ENCODE data around the gene WSCD2.

The WSCD2 gene

GRCh38 chr12:108240027-108240785 lies 111.1 kb downstream of the WSCD2 start:
- no peak for DNase-seq
- H3K27me3 Mint-ChIP-seq: peaks cover 9% of the 10 kb centered on the region
- CTCF ChIA-PET: no interaction called here
- H3K4me1 Mint-ChIP-seq: no peaks in the 10 kb centered on the region
- H3K27ac Mint-ChIP-seq: no peak overlapping the region
- H3K36me3 Mint-ChIP-seq: no peaks in the 10 kb centered on the region
- H3K4me3 Mint-ChIP-seq: no peak overlapping the region
- H3K9me3 Mint-ChIP-seq: no peaks in the 10 kb centered on the region

- H3K4me3 Mint-ChIP-seq: no peak overlapping the region
- H3K4me1 Mint-ChIP-seq: no peaks in the 10 kb centered on the region
- H3K27me3 Mint-ChIP-seq: peaks cover 11% of the 10 kb centered on the region
- no peaks in the 10 kb centered on the region for H3K9me3 Mint-ChIP-seq
- DNase-seq: no peak
- no peaks in the 10 kb centered on the region for H3K36me3 Mint-ChIP-seq
- no peak overlapping the region for H3K27ac Mint-ChIP-seq
- CTCF ChIA-PET: no interaction called here
Measured at GRCh38 chr12:108240928-108241327, 111.8 kb downstream of the WSCD2 start.

- Mint-ChIP-seq H3K27ac (no peak overlapping the region), H3K27me3 (peaks cover 5% of the 10 kb centered on the region), H3K4me3 (no peak overlapping the region), H3K36me3 (no peaks in the 10 kb centered on the region), H3K9me3 (no peaks in the 10 kb centered on the region), H3K4me1 (no peaks in the 10 kb centered on the region)
- no peak for DNase-seq
- CTCF ChIA-PET: no interaction called here
Measured at GRCh38 chr12:108241986-108242703, 113.1 kb downstream of the WSCD2 start.

GRCh38 chr12:108247130-108247529 lies 118.0 kb downstream of the WSCD2 start:
- no peak for DNase-seq
- Mint-ChIP-seq H3K9me3 (no peaks in the 10 kb centered on the region), H3K27ac (no peak overlapping the region), H3K4me1 (no peaks in the 10 kb centered on the region), H3K4me3 (no peak overlapping the region), H3K27me3 (peaks cover 5% of the 10 kb centered on the region), H3K36me3 (no peaks in the 10 kb centered on the region)
- CTCF ChIA-PET: no interaction called here

GRCh38 chr12:108248011-108248410 lies 118.9 kb downstream of the WSCD2 start:
- no peak overlapping the region for H3K27ac Mint-ChIP-seq
- DNase-seq: no peak
- H3K27me3 Mint-ChIP-seq: peaks cover 5% of the 10 kb centered on the region
- H3K4me1 Mint-ChIP-seq: no peaks in the 10 kb centered on the region
- no peak overlapping the region for H3K4me3 Mint-ChIP-seq
- no peaks in the 10 kb centered on the region for H3K36me3 Mint-ChIP-seq
- CTCF ChIA-PET: no interaction called here
- H3K9me3 Mint-ChIP-seq: no peaks in the 10 kb centered on the region

- CTCF ChIA-PET: no interaction called here
- Mint-ChIP-seq H3K9me3 (no peaks in the 10 kb centered on the region), H3K27me3 (peaks cover 14% of the 10 kb centered on the region), H3K4me1 (no peaks in the 10 kb centered on the region), H3K4me3 (no peak overlapping the region), H3K27ac (no peak overlapping the region), H3K36me3 (no peaks in the 10 kb centered on the region)
- no peak for DNase-seq
Measured at GRCh38 chr12:108252523-108252922, 123.4 kb downstream of the WSCD2 start.

GRCh38 chr12:108253540-108253939 lies 124.5 kb downstream of the WSCD2 start:
- no peak overlapping the region for H3K4me3 Mint-ChIP-seq
- H3K4me1 Mint-ChIP-seq: no peaks in the 10 kb centered on the region
- CTCF ChIA-PET: no interaction called here
- H3K36me3 Mint-ChIP-seq: no peaks in the 10 kb centered on the region
- H3K9me3 Mint-ChIP-seq: no peaks in the 10 kb centered on the region
- H3K27me3 Mint-ChIP-seq: peaks cover 14% of the 10 kb centered on the region
- no peak for DNase-seq
- no peak overlapping the region for H3K27ac Mint-ChIP-seq

- Mint-ChIP-seq H3K9me3 (no peaks in the 10 kb centered on the region), H3K27ac (no peak overlapping the region), H3K27me3 (peaks cover 14% of the 10 kb centered on the region), H3K4me1 (no peaks in the 10 kb centered on the region), H3K36me3 (no peaks in the 10 kb centered on the region), H3K4me3 (no peak overlapping the region)
- no peak for DNase-seq
- CTCF ChIA-PET: no interaction called here
Measured at GRCh38 chr12:108254030-108254429, 124.9 kb downstream of the WSCD2 start.

GRCh38 chr12:108254517-108255251 lies 125.6 kb downstream of the WSCD2 start:
- H3K4me1 Mint-ChIP-seq: no peaks in the 10 kb centered on the region
- no peak for DNase-seq
- H3K27me3 Mint-ChIP-seq: peaks cover 14% of the 10 kb centered on the region
- no peaks in the 10 kb centered on the region for H3K36me3 Mint-ChIP-seq
- H3K4me3 Mint-ChIP-seq: no peak overlapping the region
- CTCF ChIA-PET: no interaction called here
- no peaks in the 10 kb centered on the region for H3K9me3 Mint-ChIP-seq
- no peak overlapping the region for H3K27ac Mint-ChIP-seq

- H3K36me3 Mint-ChIP-seq: no peaks in the 10 kb centered on the region
- CTCF ChIA-PET: no interaction called here
- DNase-seq: no peak
- H3K9me3 Mint-ChIP-seq: no peaks in the 10 kb centered on the region
- H3K4me3 Mint-ChIP-seq: no peak overlapping the region
- peaks cover 14% of the 10 kb centered on the region for H3K27me3 Mint-ChIP-seq
- H3K27ac Mint-ChIP-seq: no peak overlapping the region
- no peaks in the 10 kb centered on the region for H3K4me1 Mint-ChIP-seq
Measured at GRCh38 chr12:108255252-108255602, 126.1 kb downstream of the WSCD2 start.

GRCh38 chr12:108257004-108257403 lies 127.9 kb downstream of the WSCD2 start:
- CTCF ChIA-PET: no interaction called here
- no peak overlapping the region for H3K4me3 Mint-ChIP-seq
- H3K36me3 Mint-ChIP-seq: no peaks in the 10 kb centered on the region
- no peaks in the 10 kb centered on the region for H3K9me3 Mint-ChIP-seq
- H3K27ac Mint-ChIP-seq: no peak overlapping the region
- DNase-seq: no peak
- H3K27me3 Mint-ChIP-seq: peaks cover 14% of the 10 kb centered on the region
- H3K4me1 Mint-ChIP-seq: no peaks in the 10 kb centered on the region

GRCh38 chr12:108257610-108258106 lies 128.6 kb downstream of the WSCD2 start:
- CTCF ChIA-PET: no interaction called here
- no peak overlapping the region for H3K27ac Mint-ChIP-seq
- H3K9me3 Mint-ChIP-seq: no peaks in the 10 kb centered on the region
- peaks cover 14% of the 10 kb centered on the region for H3K27me3 Mint-ChIP-seq
- H3K4me1 Mint-ChIP-seq: no peaks in the 10 kb centered on the region
- H3K4me3 Mint-ChIP-seq: no peak overlapping the region
- H3K36me3 Mint-ChIP-seq: no peaks in the 10 kb centered on the region
- DNase-seq: no peak

- Mint-ChIP-seq H3K36me3 (no peaks in the 10 kb centered on the region), H3K27ac (no peak overlapping the region), H3K27me3 (no peaks in the 10 kb centered on the region), H3K4me1 (no peaks in the 10 kb centered on the region), H3K9me3 (no peaks in the 10 kb centered on the region), H3K4me3 (no peak overlapping the region)
- CTCF ChIA-PET: no interaction called here
- no peak for DNase-seq
Measured at GRCh38 chr12:108260039-108260438, 131.0 kb downstream of the WSCD2 start.

- no peaks in the 10 kb centered on the region for H3K4me1 Mint-ChIP-seq
- H3K27ac Mint-ChIP-seq: no peak overlapping the region
- no peaks in the 10 kb centered on the region for H3K9me3 Mint-ChIP-seq
- H3K36me3 Mint-ChIP-seq: no peaks in the 10 kb centered on the region
- no peak for DNase-seq
- no peaks in the 10 kb centered on the region for H3K27me3 Mint-ChIP-seq
- CTCF ChIA-PET: no interaction called here
- H3K4me3 Mint-ChIP-seq: no peak overlapping the region
Measured at GRCh38 chr12:108260969-108261368, 131.9 kb downstream of the WSCD2 start.

- Mint-ChIP-seq H3K27ac (no peak overlapping the region), H3K4me1 (no peaks in the 10 kb centered on the region), H3K4me3 (no peak overlapping the region), H3K27me3 (peaks cover under 1% of the 10 kb centered on the region), H3K36me3 (no peaks in the 10 kb centered on the region), H3K9me3 (no peaks in the 10 kb centered on the region)
- no peak for DNase-seq
- CTCF ChIA-PET: interaction anchor here (0.9 kb wide), 1 partner anchor 26 kb away, joined by 3 read pairs; no protein-coding TSS in a partner anchor
Measured at GRCh38 chr12:108265505-108265904, 136.4 kb downstream of the WSCD2 start.
